GM19452 (cell line): ENCODE results near the gene PTPRN2.

Experiments used
- ATAC-seq: cut with Tn5 transposase; IDR thresholded peaks from one replicate; pipeline ENCODE4 v1.9.1; 2021; ENCODE audit not compliant: unreplicated experiment

Gene PTPRN2

DNA sequence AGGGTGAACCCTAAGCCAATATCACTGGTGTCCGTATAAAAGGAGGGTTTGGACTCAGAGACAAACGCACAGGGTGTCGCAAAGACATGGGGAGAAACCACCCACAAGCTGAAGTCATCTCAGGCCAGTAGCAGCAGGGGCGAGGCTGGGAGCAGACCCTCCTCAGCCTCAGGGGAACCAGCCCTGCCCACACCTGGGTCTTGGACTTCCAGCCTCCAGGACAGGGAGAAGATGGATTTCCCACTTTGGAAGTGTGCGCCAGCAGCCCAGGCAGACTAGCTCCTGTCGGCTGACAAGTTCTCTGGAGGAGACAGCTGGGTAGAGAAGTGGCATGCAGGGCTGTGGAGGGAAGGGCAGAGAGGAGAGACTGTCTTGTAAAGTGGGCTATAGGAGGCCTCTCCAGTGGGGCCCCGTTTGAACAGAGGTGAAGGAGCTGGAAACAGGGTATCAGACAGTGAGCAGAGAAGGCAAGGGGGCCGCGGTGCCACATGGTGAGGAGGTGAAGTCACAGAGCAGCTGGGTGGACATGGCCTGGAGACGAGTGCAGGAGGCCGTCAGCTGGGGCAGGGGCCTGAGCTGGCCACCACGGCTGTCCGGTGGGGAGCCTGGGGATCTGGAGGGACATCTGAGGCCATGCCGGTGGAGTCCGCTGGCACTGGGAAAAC lies 475.6 kb downstream of the PTPRN2 start:
- no peak for ATAC-seq

DNA sequence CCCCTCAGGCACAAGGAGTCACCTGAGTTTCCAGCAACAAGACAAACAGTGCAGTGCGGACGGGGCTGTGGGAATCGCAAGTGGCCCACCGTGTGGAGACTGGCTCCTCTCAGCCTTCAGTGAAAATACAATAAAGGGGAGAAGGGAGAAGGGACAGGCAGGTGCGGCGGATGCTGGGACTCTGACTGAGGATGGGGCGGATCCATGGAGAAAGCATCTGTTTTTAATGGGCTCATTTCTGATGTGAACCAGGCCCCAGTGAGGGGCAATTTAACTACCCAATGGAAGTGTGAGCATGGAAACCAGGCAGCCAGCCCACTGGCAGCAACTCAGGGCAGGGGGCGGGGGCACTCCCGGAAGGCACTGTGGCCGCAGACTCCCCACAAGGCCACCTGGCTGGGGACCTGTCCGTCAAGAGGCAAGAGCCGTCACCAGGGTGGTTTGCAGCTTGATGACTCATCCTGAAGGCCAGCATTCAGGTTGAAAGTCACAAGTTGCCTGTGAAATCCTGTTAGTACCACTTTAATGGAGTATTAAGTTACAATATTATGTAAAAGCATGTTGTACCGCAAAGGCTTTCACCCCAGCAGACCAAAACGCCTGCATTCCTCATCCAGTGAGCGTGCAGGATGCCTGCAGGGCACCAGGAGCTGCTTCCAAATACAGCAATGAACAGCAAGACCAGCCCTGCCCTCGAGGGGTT lies 476.4 kb downstream of the PTPRN2 start:
- ATAC-seq: no peak

DNA sequence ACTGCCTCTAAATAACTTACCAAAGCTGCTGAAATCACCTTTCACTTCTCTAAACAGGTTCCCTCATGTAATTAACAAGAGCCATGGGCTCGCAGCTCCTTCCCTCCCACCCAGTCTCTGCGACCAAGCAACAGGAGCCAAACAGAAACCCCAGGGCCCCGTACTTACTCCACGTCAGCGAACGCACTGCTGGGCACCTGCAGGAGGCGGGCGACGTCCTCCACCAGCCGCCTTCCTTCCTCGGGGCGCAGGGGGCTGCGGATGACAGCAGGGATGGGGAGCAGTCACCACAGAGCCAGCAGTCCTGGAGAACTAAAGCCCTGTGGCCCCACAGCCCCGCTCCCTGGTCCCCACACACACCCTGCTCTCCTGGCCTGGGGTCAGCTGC lies 477.0 kb downstream of the PTPRN2 start:
- ATAC-seq: no peak

DNA sequence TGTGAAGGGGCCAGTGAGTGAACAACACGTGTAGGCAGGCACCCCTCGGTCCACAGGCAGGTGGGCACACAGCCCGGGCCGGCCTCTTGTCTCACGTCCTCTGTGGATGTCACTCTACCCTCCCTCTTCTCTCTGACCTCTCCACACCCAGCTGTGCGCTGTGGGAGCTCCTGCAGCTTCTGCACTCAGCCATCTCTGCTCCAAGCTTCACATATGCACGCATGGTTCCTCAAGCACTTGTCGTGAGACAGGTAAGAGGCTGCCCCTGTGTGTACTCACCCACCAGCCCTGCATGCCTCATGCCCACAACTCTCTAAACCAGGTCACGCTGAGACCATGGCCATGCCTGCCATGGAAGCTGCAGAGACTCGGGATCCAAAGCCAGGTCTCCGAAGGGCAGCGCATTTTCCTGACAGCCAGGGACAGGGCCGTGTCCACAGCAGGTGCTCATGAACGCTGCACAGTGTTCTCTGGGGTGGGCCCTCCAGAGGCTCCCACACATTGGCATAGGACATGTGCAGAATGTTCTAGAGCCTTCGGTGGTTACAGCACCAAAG lies 477.5 kb downstream of the PTPRN2 start:
- no peak for ATAC-seq

DNA sequence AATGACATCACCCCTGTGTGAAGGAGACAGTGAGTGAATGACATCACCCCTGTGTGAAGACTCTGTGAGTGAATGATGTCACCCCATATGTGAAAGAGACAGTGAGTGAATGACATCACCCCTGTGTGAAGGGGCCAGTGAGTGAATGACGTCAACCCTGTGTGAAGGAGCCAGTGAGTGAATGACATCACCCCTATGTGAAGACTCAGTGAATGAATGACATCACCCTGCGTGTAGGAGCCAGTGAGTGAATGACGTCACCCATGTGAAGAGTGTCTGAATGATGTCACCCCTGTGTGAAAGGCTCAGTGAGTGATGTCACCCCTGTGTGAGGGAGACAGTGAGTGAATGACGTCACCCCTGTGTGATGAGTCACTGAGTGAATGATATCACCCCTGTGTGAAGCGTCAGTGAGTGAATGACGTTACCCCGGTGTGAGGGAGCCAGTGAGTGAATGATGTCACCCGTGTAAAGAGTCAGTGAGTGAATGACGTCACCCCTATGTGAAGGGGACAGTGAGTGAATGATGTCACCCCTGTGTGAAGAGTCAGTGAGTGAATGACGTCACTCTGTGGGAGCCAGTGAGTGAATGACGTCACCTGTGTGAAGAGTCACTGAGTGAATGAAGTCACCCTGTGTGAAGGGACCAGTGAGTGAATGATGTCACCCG lies 478.1 kb downstream of the PTPRN2 start:
- ATAC-seq: no peak

DNA sequence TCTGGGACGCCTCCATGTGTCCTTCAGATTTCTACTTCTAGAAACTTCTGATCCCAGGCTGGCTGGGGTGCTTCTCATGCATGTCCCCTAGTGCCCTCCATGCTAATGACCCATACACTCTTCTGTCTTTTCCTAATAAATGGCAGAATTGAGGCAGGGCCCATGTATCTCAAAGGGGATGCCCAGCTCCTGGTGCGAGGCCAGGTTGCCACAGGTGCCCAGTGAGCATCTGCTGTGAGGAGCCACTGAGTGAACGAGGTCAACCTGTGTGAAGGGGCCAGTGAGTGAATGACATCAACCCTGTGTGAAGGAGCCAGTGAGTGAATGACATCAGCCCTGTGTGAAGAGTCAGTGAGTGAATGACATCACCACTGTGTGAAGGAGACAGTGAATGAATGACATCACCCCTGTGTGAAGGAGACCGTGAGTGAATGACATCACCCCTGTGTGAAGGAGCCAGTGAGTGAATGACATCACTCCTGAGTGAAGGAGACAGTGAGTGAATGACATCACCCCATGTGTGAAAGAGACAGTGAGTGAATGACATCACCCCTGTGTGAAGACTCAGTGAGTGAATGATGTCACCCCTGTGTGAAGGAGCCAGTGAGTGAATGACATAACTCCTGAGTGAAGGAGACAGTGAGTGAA lies 478.9 kb downstream of the PTPRN2 start:
- no peak for ATAC-seq

DNA sequence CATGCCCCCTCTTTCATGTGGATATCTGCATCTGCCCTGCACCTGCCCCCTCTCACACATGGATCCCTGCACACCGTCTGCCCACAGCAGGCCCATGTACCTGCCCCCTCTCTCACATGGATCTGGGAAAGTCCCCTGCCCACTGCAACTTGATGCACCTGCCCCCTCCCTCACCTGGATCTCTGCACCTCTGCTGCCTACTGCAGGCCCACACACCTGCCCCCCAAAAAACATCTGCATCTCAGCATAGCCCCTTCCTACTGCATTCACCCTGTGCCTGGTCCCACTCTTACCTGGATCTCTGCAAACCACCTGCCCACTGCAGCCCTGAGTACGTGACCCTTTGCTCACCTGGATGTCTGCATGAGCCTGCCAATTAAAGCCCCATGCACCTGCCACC lies 479.8 kb downstream of the PTPRN2 start:
- ATAC-seq: no peak

DNA sequence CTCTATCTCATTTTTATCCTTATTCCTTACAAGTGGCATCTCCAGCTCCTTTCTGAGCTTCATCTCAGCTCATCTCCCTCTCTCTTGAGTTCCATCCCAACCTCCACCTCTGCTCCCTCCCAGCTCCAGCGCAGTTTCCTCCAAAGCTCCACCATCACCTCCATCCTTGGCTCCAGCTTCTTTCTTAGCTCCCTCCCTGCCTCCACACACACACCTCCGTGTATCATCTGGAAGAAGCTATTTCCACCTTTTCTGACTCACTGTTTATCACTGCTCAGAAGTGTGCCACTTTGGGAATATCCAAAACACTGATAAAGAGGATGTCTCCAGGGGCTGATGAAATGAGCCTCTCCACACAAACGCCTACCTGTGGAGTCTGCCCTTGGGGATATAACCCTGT lies 481.4 kb downstream of the PTPRN2 start:
- no peak for ATAC-seq

DNA sequence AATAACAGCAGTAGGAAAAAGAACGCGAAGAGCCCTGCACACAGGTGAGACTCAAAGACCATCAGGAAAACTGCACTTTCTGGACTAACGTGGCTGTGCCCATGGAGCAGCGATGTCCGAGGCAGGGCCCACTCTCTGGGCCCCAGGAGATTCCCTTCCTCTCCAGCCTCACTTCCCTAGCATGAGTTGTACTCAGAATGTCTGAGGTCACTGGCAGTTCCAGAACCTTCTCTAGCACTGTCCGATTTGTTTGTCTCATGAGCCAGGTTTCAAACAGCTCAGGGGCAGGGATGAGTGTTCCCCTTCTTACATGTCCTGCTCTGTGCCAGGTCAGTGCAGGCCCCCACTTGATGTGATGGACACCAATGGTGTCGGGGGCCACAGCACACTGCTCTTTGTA lies 484.2 kb downstream of the PTPRN2 start:
- ATAC-seq: no peak

DNA sequence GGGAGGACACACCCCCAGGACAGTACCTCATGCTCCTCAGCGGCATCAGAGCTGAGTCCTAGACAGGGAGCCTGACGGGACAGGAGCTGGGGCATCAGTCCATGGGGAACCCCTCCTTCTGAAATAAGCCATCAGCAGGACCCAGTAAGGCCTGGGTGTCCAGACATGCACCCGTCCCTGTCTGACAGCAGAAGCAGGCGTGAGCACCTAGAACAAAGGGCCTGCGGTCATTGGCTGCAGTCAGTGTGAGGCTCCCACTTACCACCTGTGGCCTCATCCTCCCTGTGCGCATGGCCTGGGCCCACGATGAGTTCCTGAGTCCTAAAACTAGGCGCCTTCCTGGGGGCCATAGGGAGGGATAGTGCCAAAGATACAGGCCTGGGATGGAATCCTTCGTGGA lies 484.7 kb downstream of the PTPRN2 start:
- no peak for ATAC-seq

DNA sequence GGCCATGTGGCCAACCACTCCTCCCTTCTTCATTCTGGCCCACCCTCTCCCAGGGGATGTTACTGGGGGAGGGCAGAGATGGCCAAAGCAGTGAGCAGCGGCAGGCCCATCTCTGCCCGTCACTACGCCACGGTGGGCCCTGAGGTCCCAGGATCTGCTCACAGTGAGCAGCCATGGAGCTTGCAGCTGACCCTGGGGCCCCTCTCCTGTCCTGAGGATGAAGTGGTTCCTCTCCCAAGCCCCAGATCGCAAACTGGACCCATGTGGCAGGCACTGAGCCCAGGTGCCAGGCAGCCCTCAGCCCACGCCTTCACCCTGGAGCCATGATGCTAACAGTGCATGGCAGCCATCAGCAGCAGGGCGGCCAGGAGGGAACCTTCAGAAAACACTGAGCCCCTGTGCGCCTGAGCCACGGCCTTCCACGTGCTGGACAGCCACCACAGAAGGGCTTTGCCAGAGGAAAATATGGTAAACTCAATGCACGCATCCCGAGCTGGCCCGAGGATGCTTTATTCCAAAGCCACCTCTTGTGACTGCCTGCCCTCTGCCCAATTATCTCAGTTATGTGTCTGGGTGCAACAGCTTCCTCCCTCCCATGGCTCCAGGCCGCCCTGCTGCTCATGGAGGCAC lies 485.7 kb downstream of the PTPRN2 start:
- ATAC-seq: no peak

DNA sequence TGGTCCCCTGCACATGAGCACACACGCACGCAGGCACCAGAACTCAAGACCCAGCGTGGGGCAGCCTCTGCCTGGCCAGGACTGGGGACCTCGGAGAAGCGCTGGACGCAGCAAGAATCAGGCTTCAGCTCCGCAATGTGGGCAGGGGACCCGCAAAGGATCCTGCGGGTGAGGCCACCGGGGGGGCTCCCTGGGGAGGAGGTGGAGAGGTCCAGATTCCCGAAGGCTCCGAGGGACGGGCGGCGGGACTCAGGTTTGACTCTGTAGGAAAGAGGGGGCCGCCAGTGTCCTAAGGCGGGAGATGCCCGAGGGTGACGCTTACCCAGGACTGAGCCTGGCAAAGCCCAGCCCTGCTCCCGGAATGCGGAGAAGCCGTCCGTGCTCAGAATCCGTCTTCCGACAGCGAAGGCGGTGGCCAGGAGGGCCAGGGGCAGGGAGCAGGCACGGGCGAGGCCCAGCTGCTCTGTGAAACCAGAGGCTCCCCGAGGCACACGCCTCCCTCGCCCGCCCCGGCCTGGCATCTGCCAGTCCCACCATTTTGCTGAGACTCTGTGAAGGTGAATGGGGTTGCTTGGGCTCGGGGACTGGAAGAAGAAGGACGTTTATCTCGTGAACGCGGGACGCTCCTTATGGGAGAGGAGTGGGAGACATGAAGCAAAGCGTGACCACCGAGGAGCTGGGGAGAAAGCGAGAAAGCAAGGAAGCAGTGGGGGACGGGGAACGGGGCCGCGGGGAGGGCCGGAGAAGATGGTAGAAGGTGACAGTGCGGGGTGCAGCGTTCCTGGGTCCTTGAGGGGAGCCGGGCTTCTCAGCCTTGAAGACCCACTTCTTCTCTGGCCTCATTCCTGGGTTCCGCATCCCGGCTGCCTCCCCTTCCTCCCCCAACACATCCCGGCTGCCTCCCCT lies 489.2 kb downstream of the PTPRN2 start:
- no peak for ATAC-seq

DNA sequence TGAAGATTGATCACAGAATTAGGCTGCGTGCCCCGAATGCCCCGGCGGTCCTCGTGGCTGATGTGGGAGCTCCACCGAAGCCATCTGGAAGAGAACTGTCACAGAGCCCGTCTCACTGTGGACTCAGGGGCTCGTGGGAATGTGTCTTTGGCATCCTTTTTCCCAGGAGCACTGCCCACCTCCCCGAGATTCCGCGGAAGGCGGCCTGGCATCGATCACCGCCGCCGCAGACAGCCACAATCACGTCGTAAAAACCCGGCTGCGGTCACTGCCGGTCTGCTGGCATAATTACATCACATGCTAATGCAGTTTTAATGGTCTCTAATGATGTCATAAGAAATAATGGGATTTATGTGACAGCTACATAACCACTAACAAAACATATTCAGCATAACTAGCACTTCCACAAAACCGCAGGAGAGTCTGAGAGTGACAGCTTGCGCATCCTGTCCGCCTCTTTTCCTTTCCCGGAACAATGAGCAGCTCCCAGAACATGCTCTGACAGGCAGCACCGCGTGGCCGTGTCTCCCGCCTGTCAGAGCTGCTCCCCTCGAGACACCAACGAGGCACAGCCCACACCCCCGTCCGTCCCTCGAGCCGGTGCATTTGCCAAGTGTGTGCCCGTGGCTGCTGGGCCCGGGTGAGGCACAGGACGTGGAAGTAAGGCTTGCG lies 490.0 kb downstream of the PTPRN2 start:
- ATAC-seq: no peak

DNA sequence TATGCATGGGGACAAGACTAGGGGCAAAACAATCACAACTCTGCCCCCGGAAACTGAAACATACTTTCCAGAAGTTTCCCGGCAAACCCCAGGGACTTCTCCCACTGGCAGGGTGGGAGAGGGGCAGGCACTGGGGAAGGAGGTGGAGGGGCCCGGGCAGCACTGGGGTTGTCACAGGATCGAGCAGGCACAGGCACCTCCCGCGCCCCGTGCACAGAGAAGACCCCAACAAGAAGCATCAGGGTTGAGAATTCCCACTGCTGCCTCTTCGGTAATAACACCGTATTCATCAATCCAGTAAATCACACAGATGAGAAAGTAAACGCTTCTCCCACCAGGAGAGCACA lies 490.5 kb downstream of the PTPRN2 start:
- no peak for ATAC-seq

DNA sequence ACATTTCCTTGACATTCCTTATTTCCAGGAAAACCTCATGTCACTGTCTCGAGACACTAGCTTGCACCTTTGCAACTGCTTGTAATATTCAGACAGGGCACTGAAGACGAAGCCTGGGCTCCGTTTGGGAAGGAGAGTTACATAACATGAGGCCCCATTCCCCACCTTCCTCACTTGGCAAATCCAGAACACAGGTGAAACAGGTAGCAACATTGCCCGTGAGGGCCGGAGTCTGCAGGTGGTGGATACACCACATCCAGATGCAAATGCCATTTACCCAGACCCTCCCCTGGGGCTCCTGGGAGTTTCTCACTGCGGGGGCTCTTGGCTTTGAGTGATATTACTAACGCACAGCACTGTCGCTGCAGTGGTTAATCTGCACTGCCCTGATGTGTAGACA lies 491.0 kb downstream of the PTPRN2 start:
- ATAC-seq: no peak

DNA sequence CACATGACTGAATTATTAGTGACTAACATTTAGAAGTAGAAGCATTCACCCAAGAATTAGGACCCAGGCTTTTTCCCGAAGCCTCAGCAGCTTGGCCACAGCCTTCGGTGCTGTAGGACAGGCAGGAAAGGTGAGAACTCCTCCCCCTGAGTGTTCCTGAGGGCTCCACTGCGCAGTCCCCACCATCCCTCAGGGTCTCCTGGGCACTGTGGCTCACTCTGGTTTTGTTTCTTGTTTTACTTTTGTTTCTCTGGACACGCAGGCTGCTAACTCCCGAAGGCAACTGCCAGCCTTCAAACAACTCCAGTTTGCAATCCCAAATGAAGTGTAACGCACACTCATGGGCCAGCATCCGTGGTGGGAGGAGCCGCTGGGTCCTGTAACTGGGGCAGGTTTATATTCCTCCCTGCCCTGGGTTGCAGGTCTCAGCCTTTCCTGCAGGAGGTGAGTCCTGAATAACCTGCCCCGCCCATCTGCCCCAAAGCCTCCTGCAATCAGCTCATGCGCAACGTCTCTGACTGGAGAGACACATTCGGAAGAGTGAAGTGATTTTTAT lies 492.9 kb downstream of the PTPRN2 start:
- ATAC-seq: no peak

DNA sequence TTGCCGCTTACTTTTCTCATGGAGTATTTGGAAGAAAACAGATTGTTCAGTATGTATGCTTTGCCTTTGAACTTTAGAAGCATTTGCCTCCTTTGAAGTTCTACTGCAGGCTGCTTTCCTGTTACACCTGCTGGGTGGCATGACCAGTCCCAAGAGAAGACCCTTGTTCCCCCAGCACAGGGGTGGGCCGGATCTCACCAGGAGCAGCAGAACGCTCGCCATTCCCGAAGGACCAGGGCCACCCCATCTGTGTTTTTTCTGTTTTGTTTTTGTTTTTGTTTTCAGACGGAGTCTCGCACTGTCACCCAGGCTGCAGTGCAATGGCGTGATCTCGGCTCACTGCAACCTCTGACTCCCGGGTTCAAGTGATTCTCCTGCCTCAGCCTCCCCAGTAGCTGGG lies 493.6 kb downstream of the PTPRN2 start:
- ATAC-seq: no peak

DNA sequence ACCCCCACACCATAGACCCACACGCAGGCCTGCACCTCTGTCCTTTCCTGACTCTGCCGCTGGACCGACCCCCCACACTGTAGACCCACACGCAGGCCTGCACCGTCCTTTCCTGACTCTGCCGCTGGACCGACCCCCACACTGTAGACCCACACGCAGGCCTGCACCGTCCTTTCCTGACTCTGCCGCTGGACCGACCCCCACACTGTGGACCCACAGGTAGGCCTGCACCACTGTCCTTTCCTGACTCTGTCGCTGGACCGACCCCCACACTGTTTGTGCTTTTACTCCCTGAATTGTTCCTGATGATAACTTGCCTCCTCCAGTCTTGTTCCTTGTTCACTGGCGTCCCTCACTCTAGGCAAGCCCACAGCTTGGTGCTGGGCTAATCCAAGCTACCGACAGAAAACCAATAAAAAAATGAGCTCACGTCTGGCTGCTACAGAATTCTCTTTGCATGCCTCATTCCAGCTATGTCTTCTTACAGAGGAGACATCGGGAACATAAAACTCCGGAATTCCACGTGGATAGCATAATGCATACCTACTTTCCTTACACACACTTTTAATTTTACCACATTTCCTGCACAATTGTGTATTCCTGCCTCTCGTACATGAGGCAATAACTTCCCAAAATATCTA lies 494.3 kb downstream of the PTPRN2 start:
- ATAC-seq: no peak

DNA sequence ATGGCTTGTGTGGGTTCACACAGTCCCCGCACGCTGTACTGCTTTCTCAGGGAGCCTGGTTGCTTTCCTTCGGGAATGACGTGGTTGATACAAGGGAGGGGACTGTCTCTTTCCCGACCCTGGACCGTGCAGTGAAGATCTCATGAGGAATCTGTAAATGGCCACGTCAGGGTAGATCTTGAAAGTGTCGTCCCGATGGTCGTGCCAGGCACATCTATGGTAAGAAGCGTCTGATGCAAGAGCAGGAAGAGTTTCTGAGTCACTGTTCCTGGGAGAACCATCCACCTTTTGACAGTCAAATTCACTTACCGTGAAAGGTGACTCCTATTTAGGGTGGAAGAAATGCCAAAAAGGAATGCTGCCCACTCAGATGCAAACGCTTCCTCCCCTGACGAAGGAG lies 500.4 kb downstream of the PTPRN2 start:
- no peak for ATAC-seq
